ENCODE data around the gene WDR90.
A peak's percentile ranks its signal among the peaks of the same experiment; 100 is the strongest.

The WDR90 gene

GRCh38 chr16:626787-627453, 22.2 kb upstream of the WDR90 start:
- peak; percentile 96 for DNase-seq

GRCh38 chr16:627454-628239, 21.5 kb upstream of the WDR90 start:
- no peak for DNase-seq

GRCh38 chr16:628321-629061, 20.7 kb upstream of the WDR90 start:
- no peak for DNase-seq

- no peak for DNase-seq
Observed at GRCh38 chr16:629185-629832, 19.9 kb upstream of the WDR90 start.

- DNase-seq = no peak
Observed at GRCh38 chr16:629833-630248, 19.3 kb upstream of the WDR90 start.

- no peak for DNase-seq
Observed at GRCh38 chr16:630249-630814, 18.8 kb upstream of the WDR90 start.

- no peak for DNase-seq
Observed at GRCh38 chr16:630815-631405, 18.3 kb upstream of the WDR90 start, which contains the start of gene WFIKKN1. TSS of gene WFIKKN1 (plus strand) at chr16:630985. CDS start at chr16:631254, 269 bp downstream.

- no peak for DNase-seq
Observed at GRCh38 chr16:631808-632358, 17.3 kb upstream of the WDR90 start.

GRCh38 chr16:632486-633335, 16.5 kb upstream of the WDR90 start:
- DNase-seq = no peak

GRCh38 chr16:633336-634050, 15.7 kb upstream of the WDR90 start:
- no peak for DNase-seq

GRCh38 chr16:634051-634670, 15.0 kb upstream of the WDR90 start:
- no peak for DNase-seq

- DNase-seq = no peak
Observed at GRCh38 chr16:634996-635395, 14.2 kb upstream of the WDR90 start.

- DNase-seq = no peak
Observed at GRCh38 chr16:635573-636205, 13.5 kb upstream of the WDR90 start.

GRCh38 chr16:636206-637080, 12.7 kb upstream of the WDR90 start, which contains the start of gene METTL26:
TSS of gene METTL26 (minus strand) at chr16:636305. CDS start at chr16:636290, 15 bp downstream.
- peak; percentile 93 for DNase-seq

- peak; percentile 84 for DNase-seq
Observed at GRCh38 chr16:637081-638018, 11.8 kb upstream of the WDR90 start.

GRCh38 chr16:638034-638543, 11.1 kb upstream of the WDR90 start:
- no peak for DNase-seq

- no peak for DNase-seq
Observed at GRCh38 chr16:638836-639235, 10.3 kb upstream of the WDR90 start.
